SK-N-SH treated with all-trans-retinoic acid at 6 μM for 48 hours (cell line): ENCODE results near the gene PCDH15.

Experiments used
- CREB5 ChIP-seq: fragments of 250-450 bp; sonication (Bioruptor Pico); IDR thresholded peaks from 2 replicates; pipeline ENCODE4 v1.5.1; 2020; ENCODE audit warnings: low read depth, mild to moderate bottlenecking, moderate library complexity
- TOX ChIP-seq: fragments of 250-450 bp; sonication (Bioruptor Pico); IDR thresholded peaks from 2 replicates; pipeline ENCODE4 v1.8.0; 2021; ENCODE audit warnings: mild to moderate bottlenecking, moderate library complexity, borderline replicate concordance
- ZNF8 ChIP-seq: fragments of 450-650 bp; formaldehyde crosslinking; IDR thresholded peaks from 2 replicates; pipeline ENCODE4 v1.5.0; 2020; ENCODE audit warnings: mild to moderate bottlenecking, moderate library complexity

GRCh38 chr10:54772468-54773122, 28.4 kb downstream of the PCDH15 start:
- no peak for TF ChIP-seq ZNF8 (CRISPR knock-in tag)
- no peak for TF ChIP-seq CREB5
- no peak for TF ChIP-seq TOX (CRISPR knock-in tag)
